GM18519 (cell line): Measurements from ENCODE around the gene EPB41L5.
A peak's percentile ranks its signal among the peaks of the same experiment; 100 is the strongest.
"Not testable (repeated sequence)": the region's sequence is repeated elsewhere in the genome, so short reads cannot be mapped to it uniquely, and the experiment has no call there.

Experiments
- ATAC-seq: cut with Tn5 transposase; IDR thresholded peaks from one replicate; pipeline ENCODE4 v1.9.1; 2021; ENCODE audit warnings: mild to moderate bottlenecking, moderate library complexity; ENCODE audit not compliant: unreplicated experiment, low FRiP score

The EPB41L5 gene

GRCh38 chr2:120133572-120134244 is 120.8 kb downstream of the EPB41L5 start:
- no peak for ATAC-seq

GRCh38 chr2:120134263-120134662 is 121.4 kb downstream of the EPB41L5 start:
- no peak for ATAC-seq

GRCh38 chr2:120135013-120135412 is 122.1 kb downstream of the EPB41L5 start:
- ATAC-seq = not testable (repeated sequence)

- ATAC-seq = no peak
Measured at GRCh38 chr2:120140866-120141265, 128.0 kb downstream of the EPB41L5 start.

GRCh38 chr2:120141300-120142069 is 128.6 kb downstream of the EPB41L5 start:
- no peak for ATAC-seq

- ATAC-seq = no peak
Measured at GRCh38 chr2:120142528-120143219, 129.8 kb downstream of the EPB41L5 start.

- ATAC-seq = no peak
Measured at GRCh38 chr2:120148229-120148628, 135.4 kb downstream of the EPB41L5 start.

- ATAC-seq = no peak
Measured at GRCh38 chr2:120148669-120149068, 135.8 kb downstream of the EPB41L5 start.

- ATAC-seq = no peak
Measured at GRCh38 chr2:120149406-120149805, 136.5 kb downstream of the EPB41L5 start.

- ATAC-seq = no peak
Measured at GRCh38 chr2:120150040-120150482, 137.2 kb downstream of the EPB41L5 start.

- ATAC-seq = no peak
Measured at GRCh38 chr2:120155308-120155707, 142.4 kb downstream of the EPB41L5 start.

GRCh38 chr2:120158658-120159057 is 145.8 kb downstream of the EPB41L5 start:
- ATAC-seq = not testable (repeated sequence)

- ATAC-seq = no peak
Measured at GRCh38 chr2:120161190-120161589, 148.3 kb downstream of the EPB41L5 start.

GRCh38 chr2:120162716-120163115 is 149.8 kb downstream of the EPB41L5 start:
- no peak for ATAC-seq

GRCh38 chr2:120167272-120167671 is 154.4 kb downstream of the EPB41L5 start:
- no peak for ATAC-seq

GRCh38 chr2:120169020-120169419 is 156.1 kb downstream of the EPB41L5 start:
- ATAC-seq = no peak

- ATAC-seq = no peak
Measured at GRCh38 chr2:120174963-120175581, 162.2 kb downstream of the EPB41L5 start.

- ATAC-seq = no peak
Measured at GRCh38 chr2:120176526-120176925, 163.6 kb downstream of the EPB41L5 start.

- peak; percentile 93 for ATAC-seq
Measured at GRCh38 chr2:120177001-120177621, 164.2 kb downstream of the EPB41L5 start.

- no peak for ATAC-seq
Measured at GRCh38 chr2:120177973-120178372, 165.1 kb downstream of the EPB41L5 start.
